Coronary artery (tissue), 2 donors: ENCODE data around the gene SEC22C.
A peak's percentile ranks its signal among the peaks of the same experiment; 100 is the strongest.

Experiments
- DNase-seq: peaks from one replicate; pipeline ENCODE4 v3.0.0-alpha.2; 2017; ENCODE audit warnings: low spot score
- H3K27ac ChIP-seq, 2 donors: fragments of 200-600 bp; sonication (generic); one replicate each; pipeline ENCODE4 v1.5.1; 2016 to 2019
- H3K4me3 ChIP-seq: fragments of 200-600 bp; sonication (generic); 2 replicates; pipeline ENCODE4 v1.5.1; 2016; ENCODE audit warnings: mild to moderate bottlenecking, moderate library complexity
- CTCF ChIP-seq: fragments of 200-600 bp; sonication (generic); IDR thresholded peaks from one replicate; pipeline ENCODE4 v1.5.1; 2019; ENCODE audit warnings: antibody characterized with exemption

The SEC22C gene

GRCh38 chr3:42546691-42547213, 35.0 kb downstream of the SEC22C start:
- TF ChIP-seq CTCF = no peak
- Histone ChIP-seq H3K4me3 (no peak overlapping the region), H3K27ac (no peak overlapping the region)
- no peak for DNase-seq

GRCh38 chr3:42545284-42545900, 36.4 kb downstream of the SEC22C start:
- no peak for DNase-seq
- TF ChIP-seq CTCF = peak; percentile 5
- peak overlapping the region; percentile 86 to 90 for H3K27ac ChIP-seq
- no peak overlapping the region for H3K4me3 ChIP-seq

- TF ChIP-seq CTCF = peak; percentile 25
- peak overlapping the region; percentile 86 to 90 for H3K27ac ChIP-seq
- peak; percentile 90 for DNase-seq
- no peak overlapping the region for H3K4me3 ChIP-seq
Observed at GRCh38 chr3:42544492-42545283, 37.1 kb downstream of the SEC22C start.

GRCh38 chr3:42541079-42541478, 40.7 kb downstream of the SEC22C start:
- DNase-seq = no peak
- Histone ChIP-seq H3K27ac (no peak overlapping the region), H3K4me3 (no peak overlapping the region)
- no peak for TF ChIP-seq CTCF

GRCh38 chr3:42539871-42540714, 41.7 kb downstream of the SEC22C start:
- H3K4me3 ChIP-seq = no peak overlapping the region
- H3K27ac ChIP-seq = no peak overlapping the region
- no peak for DNase-seq
- TF ChIP-seq CTCF = peak; percentile 56

- Histone ChIP-seq H3K4me3 (no peak overlapping the region), H3K27ac (no peak overlapping the region)
- TF ChIP-seq CTCF = no peak
- no peak for DNase-seq
Observed at GRCh38 chr3:42537350-42537749, 44.4 kb downstream of the SEC22C start.
